A204.1 (cell line): Measurements from ENCODE around the gene SCN4A.

Experiments used
- FAIRE-seq: peaks from 2 replicates; lab custom pipeline; 2012; peaks lifted over from hg19 to GRCh38; lab: Jason Lieb, UNC

SCN4A gene

DNA sequence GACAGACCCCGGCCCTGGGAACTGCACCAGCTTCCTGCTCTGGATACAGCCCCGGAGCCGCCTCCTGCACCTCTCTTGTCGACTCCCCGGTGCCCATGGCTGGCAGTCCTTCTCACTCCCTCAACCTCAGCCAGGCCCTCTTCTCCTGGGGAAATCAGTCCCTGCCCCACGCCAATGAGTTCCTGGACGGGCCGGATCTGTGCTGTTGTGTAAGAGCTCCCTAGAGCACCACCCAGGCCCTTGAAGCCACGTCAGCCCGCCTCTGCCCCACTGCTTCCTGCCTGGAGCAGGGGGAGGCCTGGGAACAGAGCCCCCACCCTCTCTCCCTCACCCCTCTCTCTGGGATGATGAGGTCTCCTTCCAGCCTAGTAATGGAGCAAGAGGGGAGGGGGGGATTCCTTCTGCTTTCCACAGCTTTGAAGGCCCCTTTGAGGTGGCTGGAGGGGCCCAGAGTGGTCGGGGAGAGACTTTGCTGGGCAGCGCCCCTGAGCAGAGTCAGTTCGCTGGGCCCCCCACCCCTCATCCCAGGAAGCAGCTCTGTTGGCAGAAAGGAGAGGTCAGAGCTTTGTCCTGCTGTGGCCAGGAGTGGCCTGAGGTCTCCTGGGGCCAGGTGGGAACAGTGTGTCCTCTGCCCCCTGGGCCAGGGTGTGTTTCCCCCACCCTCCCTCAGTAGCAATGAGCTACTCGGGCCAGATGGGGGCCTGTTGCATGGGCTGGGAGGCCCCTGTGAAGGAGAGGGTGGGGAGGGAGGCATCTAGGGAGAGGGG is 29.2 kb upstream of the SCN4A start:
- FAIRE-seq = no peak

DNA sequence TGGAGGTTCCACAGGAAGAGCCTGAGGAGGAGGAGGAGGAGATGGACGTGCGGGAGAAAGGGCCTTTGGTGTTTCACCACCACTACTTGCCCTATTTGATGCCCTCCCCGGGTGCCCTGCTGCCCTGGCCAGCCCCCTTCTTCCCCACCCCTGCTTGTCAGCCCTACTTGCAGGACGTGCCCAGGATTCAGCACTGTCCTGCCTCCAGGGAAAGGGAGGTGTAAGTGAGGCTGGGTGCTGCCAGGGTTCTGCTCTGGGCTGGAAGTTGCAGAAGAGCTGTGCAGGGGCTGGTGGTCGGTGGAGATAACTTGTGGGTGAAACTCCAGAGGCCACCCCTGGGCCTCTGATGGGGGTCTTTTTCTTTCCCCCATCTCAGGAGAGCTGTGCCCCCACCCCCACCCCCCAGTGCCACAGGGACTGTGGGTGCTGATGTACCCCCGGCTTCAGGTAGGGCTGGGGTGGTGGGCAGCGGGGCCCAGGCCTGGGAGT is 28.4 kb upstream of the SCN4A start:
- FAIRE-seq = no peak

DNA sequence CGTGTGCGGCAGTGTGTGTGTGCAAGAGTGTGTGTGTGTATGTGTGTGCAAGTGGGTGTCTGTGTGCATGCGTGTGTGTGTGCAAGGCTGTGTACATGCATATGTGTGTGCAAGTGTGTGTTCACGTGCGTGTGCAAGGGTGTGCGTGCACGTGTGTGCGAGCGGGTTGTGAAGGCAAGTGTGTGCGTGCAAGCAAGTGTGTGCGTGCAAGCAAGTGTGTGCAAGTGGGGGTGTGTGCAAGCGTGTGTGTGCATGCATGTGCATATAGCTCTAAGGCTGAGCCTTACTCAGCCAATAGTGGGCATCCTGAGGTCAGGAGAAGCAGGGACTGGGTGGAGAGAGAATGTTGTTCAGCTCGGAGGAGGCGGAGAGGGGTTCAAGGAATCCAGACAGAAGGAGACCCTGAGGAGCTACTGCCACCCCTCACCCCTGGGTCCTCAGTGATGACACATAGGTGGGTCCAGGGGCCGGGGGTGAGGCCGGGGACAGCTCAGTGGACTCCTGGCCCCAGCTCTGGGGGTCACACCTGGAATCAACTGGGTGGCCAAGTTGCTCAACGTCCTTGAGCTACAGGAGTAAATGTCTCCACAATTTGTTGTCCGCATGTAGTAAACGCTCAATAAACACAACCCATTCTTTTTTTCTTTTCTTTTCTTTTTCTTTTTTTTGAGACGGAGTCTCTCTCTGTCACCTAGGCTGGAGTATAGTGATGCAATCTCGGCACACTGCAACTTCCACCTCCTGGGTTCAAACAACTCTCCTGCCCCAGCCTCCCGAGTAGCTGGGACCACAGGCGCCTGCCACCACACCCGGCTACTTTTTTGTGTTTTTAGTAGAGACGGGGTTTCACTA is 27.2 kb upstream of the SCN4A start:
- FAIRE-seq = no peak

- no peak for FAIRE-seq
Observed at GRCh38 chr17:63998721-63999679, 26.3 kb upstream of the SCN4A start.

- FAIRE-seq = no peak
Observed at GRCh38 chr17:63998050-63998720, 25.5 kb upstream of the SCN4A start, which contains the start of gene PRR29. PRR29 (plus strand) TSS chr17:63998351; CDS start chr17:63998365, 14 bp downstream.

- no peak for FAIRE-seq
Observed at GRCh38 chr17:63997341-63998048, 24.8 kb upstream of the SCN4A start.

GRCh38 chr17:63996430-63997182 is 23.9 kb upstream of the SCN4A start:
- FAIRE-seq = no peak

DNA sequence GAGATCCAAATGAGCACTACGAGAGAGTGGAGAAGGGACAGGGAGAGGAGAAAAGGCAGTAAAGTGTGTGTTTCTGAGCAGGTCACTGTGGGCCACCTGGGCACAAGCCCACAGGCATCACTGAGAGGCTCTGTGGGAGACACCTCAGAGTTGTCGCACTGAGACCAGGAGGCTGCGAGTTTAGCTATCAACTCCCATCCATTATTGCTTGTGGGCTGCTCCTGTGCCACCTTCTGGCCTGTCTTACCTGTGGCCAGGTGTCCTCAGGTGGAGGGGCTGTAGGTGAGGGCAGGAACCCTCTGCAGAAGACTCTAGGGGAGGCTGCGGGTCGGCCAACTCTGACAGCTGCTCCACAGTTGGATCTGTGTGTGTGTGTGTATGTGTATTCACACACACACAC is 22.9 kb upstream of the SCN4A start:
- FAIRE-seq = no peak

- no peak for FAIRE-seq
Observed at GRCh38 chr17:63993368-63993985, 20.8 kb upstream of the SCN4A start.

DNA sequence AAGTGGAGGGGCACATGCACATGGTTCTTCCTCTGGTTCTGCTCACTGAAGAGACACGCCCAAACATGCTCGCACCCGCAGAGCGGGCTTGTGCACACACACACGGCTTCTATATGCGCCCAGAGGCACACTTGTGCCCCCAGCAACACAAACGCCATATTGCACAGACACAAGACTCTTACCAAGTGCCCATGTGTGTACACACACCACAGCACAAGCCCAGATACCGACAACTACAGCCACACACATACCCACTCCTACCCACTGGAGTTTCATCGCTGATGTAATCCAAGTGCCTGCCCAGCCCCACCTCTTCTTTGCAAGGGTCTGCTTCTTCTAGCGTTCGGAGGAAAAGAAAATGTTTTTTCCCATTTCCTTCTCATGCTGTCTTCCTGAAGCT is 18.9 kb upstream of the SCN4A start:
- no peak for FAIRE-seq

DNA sequence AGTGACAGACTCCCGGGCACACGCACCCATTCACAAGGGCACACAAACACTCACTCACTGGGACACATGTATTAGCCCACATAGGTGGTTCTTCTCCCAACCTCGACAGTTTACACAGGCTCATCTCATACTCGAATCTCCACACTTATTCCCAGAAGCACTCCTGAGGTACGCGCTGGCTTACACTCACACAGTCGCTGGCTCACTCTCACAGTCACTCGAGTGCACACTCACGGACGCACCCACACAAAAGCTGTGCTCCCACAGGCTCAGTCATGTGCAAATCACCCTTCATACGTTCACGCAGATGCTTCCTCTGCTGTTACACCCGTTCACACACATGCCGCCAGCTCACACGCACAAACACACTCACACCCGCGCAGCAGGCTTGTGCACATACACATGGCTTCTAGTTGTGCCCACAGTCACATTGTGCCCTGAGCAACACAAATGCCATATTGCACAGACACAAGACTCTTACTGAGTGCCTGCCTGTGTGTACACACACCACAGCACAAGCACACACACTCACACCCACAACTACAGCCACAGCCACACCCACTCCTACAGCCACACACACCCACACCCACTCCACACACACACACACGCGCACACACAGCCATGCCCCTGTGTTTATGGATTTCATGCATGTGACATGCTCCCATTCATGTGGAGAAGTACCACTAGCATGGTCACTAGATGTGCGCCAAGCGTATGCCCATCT is 17.1 kb upstream of the SCN4A start:
- FAIRE-seq = no peak

DNA sequence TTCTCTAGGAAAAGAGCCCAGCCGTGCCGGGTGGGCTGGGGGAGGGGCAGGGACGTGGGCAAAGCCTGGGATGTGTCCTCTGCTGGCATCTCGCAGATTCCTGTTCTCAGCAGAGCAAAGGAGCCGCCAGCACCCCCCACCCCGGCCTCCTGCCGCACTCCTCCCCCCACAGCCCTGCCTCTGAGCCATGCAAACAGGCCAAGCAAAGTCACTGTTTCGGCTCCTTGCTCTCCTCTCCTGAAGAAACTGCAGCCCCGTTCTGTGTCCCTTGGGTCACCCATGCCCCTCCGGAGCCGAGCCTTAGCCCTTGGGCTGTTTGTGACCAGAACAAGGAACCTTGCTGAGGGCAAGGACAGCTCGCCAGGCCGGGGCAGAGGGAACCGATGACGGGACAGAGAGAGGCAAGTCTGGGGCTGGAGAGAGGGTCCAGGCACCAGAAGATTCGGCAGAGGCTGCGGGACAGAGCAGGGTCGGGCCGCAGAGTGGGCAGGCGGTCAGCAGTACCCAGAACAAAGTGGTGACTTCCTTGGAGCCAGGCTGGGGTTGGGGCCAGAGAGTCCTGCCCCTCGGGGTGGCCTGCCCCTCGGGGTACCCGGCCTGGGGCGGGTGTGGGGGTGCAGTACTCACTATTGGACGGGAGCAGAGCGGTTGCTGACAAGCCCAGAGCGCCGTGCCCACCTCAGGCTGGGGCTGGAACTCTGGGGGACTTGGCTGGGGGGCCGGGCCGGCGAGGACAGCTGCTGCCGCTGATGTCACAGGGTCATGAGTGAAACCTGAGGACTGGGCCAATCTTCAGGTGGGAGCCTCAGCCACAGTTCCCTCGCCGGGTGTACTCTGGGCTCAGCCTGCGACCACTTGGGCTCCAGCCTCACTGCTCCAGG is 16.3 kb upstream of the SCN4A start:
- FAIRE-seq = no peak

DNA sequence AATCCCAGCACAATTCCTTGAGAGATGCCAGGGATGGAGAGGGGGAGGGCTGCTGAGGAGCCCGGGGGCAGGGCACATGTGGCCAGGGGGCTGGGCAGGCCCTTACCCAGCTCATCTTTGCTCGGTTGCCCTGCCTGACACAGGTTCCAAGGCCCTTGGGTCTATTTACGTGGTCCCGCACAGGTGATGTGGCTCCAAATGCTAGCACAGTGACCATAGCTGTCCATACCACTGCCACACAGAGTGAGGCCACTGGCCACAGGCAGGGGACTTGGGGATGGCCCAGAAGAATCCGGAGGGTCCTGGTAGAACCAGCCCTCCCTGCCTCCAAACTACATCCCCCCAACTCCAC is 15.4 kb upstream of the SCN4A start:
- no peak for FAIRE-seq

GRCh38 chr17:63987221-63988126 is 14.8 kb upstream of the SCN4A start:
- FAIRE-seq = no peak

GRCh38 chr17:63986821-63987220 is 14.1 kb upstream of the SCN4A start:
- FAIRE-seq = no peak

- FAIRE-seq = no peak
Observed at GRCh38 chr17:63985387-63986140, 12.8 kb upstream of the SCN4A start.
